ENCODE measurements around the gene NFU1. TPM values are rescaled to one million over a fixed set of nuclear protein-coding genes. Genes with fewer than 3 reads are reported as not detected.
A peak's percentile ranks its signal among the peaks of the same experiment; 100 is the strongest.

NFU1 gene
- polyA plus RNA-seq, 6 donors from 2014 or later: 107 to 152 (median 127) TPM

GRCh38 chr2:69395866-69396265, 41.4 kb downstream of the NFU1 start:
- H3K4me1 Mint-ChIP-seq: no peaks in the 10 kb centered on the region
- ATAC-seq (ENCODE audit: low read depth in 2 of 2): no peak

GRCh38 chr2:69393963-69394362, 43.3 kb downstream of the NFU1 start:
- ATAC-seq (ENCODE audit: low read depth in 2 of 2) (no peak), DNase-seq (no peak)
- H3K36me3 Mint-ChIP-seq: peaks cover 5 to 12% of the 10 kb centered on the region in 2 donors
- no peaks in the 10 kb centered on the region for H3K4me1 Mint-ChIP-seq
- H3K4me3 Mint-ChIP-seq: no peak overlapping the region
- no peaks in the 10 kb centered on the region for H3K9me3 Mint-ChIP-seq
- H3K27ac Mint-ChIP-seq: peak overlapping the region in 1 of 6 donors; percentile 47
- no peaks in the 10 kb centered on the region for H3K27me3 Mint-ChIP-seq

More at GRCh38 chr2:69395866-69396265, 41.4 kb downstream of the NFU1 start:
- H3K36me3 Mint-ChIP-seq: peaks cover 12 to 14% of the 10 kb centered on the region in 2 donors
- H3K27me3 Mint-ChIP-seq: no peaks in the 10 kb centered on the region
- H3K27ac Mint-ChIP-seq: no peak overlapping the region
- H3K9me3 Mint-ChIP-seq: no peaks in the 10 kb centered on the region
- no peak for DNase-seq
- no peak overlapping the region for H3K4me3 Mint-ChIP-seq

GRCh38 chr2:69390471-69390870, 46.8 kb downstream of the NFU1 start:
- H3K9me3 Mint-ChIP-seq: no peaks in the 10 kb centered on the region
- H3K4me3 Mint-ChIP-seq: peak overlapping the region in 1 of 8 donors; percentile 56
- ATAC-seq (ENCODE audit: low read depth in 2 of 2) (no peak), DNase-seq (no peak)
- H3K36me3 Mint-ChIP-seq: peaks cover 5 to 12% of the 10 kb centered on the region in 2 donors
- no peaks in the 10 kb centered on the region for H3K27me3 Mint-ChIP-seq
- H3K27ac Mint-ChIP-seq: peak overlapping the region in 1 of 6 donors; percentile 12
- peaks cover 17 to 18% (median 18%) of the 10 kb centered on the region in 3 donors for H3K4me1 Mint-ChIP-seq

- H3K27ac Mint-ChIP-seq: no peak overlapping the region
- DNase-seq: no peak
- H3K36me3 Mint-ChIP-seq: peaks cover 5 to 12% of the 10 kb centered on the region in 2 donors
- H3K4me3 Mint-ChIP-seq: no peak overlapping the region
- ATAC-seq (ENCODE audit: low read depth in 2 of 2): no peak
- H3K27me3 Mint-ChIP-seq: no peaks in the 10 kb centered on the region
- peaks cover 17 to 18% (median 18%) of the 10 kb centered on the region in 3 donors for H3K4me1 Mint-ChIP-seq
- no peaks in the 10 kb centered on the region for H3K9me3 Mint-ChIP-seq
These were observed 47.2 kb downstream of the NFU1 start for GRCh38 chr2:69390001-69390400.

- peak overlapping the region in 1 of 8 donors; percentile 86 for H3K4me3 Mint-ChIP-seq
- ATAC-seq (ENCODE audit: low read depth in 2 of 2): no peak
- peaks cover 17 to 18% (median 18%) of the 10 kb centered on the region in 3 donors for H3K4me1 Mint-ChIP-seq
- H3K36me3 Mint-ChIP-seq: peaks cover 0 to 5% of the 10 kb centered on the region in 2 donors
- DNase-seq: no peak
- H3K27ac Mint-ChIP-seq: peak overlapping the region in 1 of 6 donors; percentile 58
- H3K9me3 Mint-ChIP-seq: no peaks in the 10 kb centered on the region
- H3K27me3 Mint-ChIP-seq: no peaks in the 10 kb centered on the region
These were observed 48.0 kb downstream of the NFU1 start for GRCh38 chr2:69389271-69389670.

GRCh38 chr2:69387770-69388481, 49.3 kb downstream of the NFU1 start:
- no peak for DNase-seq

GRCh38 chr2:69386789-69387734, 50.2 kb downstream of the NFU1 start, which contains the start of gene GFPT1:
GFPT1 (minus strand) TSS chr2:69387227; CDS start chr2:69387071, 156 bp downstream.
- no peaks in the 10 kb centered on the region for H3K9me3 Mint-ChIP-seq
- peak within 1 kb of the TSS; percentile 85 to 95 (median 90) for H3K4me3 Mint-ChIP-seq
- H3K4me1 Mint-ChIP-seq: peaks cover 24 to 28% (median 27%) of the 10 kb centered on the region in 3 donors
- DNase-seq (peak; percentile 90), ATAC-seq (ENCODE audit: low read depth in 2 of 2) (peak; percentile 95)
- peak within 1 kb of the TSS; percentile 81 to 95 (median 92) for H3K27ac Mint-ChIP-seq
- peaks cover 0 to 6% of the 10 kb centered on the region in 2 donors for H3K36me3 Mint-ChIP-seq
- no peaks in the 10 kb centered on the region for H3K27me3 Mint-ChIP-seq

More at GRCh38 chr2:69387770-69388481, 49.3 kb downstream of the NFU1 start:
- Mint-ChIP-seq H3K27me3 (no peaks in the 10 kb centered on the region), H3K4me3 (peak overlapping the region; percentile 85 to 95 (median 90)), H3K9me3 (no peaks in the 10 kb centered on the region), H3K36me3 (no peaks in the 10 kb centered on the region), H3K4me1 (peaks cover 18 to 20% (median 18%) of the 10 kb centered on the region in 3 donors), H3K27ac (peak overlapping the region in 4 of 6 donors; percentile 27 to 95 (median 88))
- ATAC-seq (ENCODE audit: low read depth in 2 of 2): no peak

- Mint-ChIP-seq H3K27ac (peak overlapping the region; percentile 74 to 94 (median 84)), H3K36me3 (peaks cover 0 to 7% of the 10 kb centered on the region in 2 donors), H3K4me1 (peaks cover 28 to 31% (median 30%) of the 10 kb centered on the region in 3 donors), H3K9me3 (no peaks in the 10 kb centered on the region), H3K27me3 (no peaks in the 10 kb centered on the region), H3K4me3 (peak overlapping the region; percentile 85 to 94 (median 89))
- DNase-seq: no peak
- ATAC-seq (ENCODE audit: low read depth in 2 of 2): peak in 1 of 2 donors; percentile 1
These were observed 50.9 kb downstream of the NFU1 start for GRCh38 chr2:69386360-69386759.

GRCh38 chr2:69385443-69386151, 51.6 kb downstream of the NFU1 start:
- H3K27ac Mint-ChIP-seq: peak overlapping the region in 3 of 6 donors; percentile 59 to 67 (median 61)
- DNase-seq: no peak

GRCh38 chr2:69384618-69385081, 52.6 kb downstream of the NFU1 start:
- Mint-ChIP-seq H3K27me3 (no peaks in the 10 kb centered on the region), H3K4me1 (peaks cover 36 to 40% (median 39%) of the 10 kb centered on the region in 3 donors), H3K36me3 (peaks cover 0 to 7% of the 10 kb centered on the region in 2 donors), H3K27ac (no peak overlapping the region), H3K4me3 (no peak overlapping the region), H3K9me3 (no peaks in the 10 kb centered on the region)
- no peak for ATAC-seq (ENCODE audit: low read depth in 2 of 2)
- no peak for DNase-seq

More at GRCh38 chr2:69385443-69386151, 51.6 kb downstream of the NFU1 start:
- Mint-ChIP-seq H3K4me1 (peaks cover 33 to 38% (median 36%) of the 10 kb centered on the region in 3 donors), H3K4me3 (peak overlapping the region; percentile 50 to 94 (median 88)), H3K9me3 (no peaks in the 10 kb centered on the region), H3K27me3 (no peaks in the 10 kb centered on the region), H3K36me3 (peaks cover 0 to 7% of the 10 kb centered on the region in 2 donors)
- no peak for ATAC-seq (ENCODE audit: low read depth in 2 of 2)

GRCh38 chr2:69383176-69383812, 53.9 kb downstream of the NFU1 start:
- Mint-ChIP-seq H3K27ac (no peak overlapping the region), H3K4me1 (peaks cover 36 to 41% (median 40%) of the 10 kb centered on the region in 3 donors), H3K4me3 (no peak overlapping the region), H3K27me3 (no peaks in the 10 kb centered on the region), H3K36me3 (peaks cover 0 to 7% of the 10 kb centered on the region in 2 donors), H3K9me3 (no peaks in the 10 kb centered on the region)
- DNase-seq (no peak), ATAC-seq (ENCODE audit: low read depth in 2 of 2) (no peak)

GRCh38 chr2:69382547-69382946, 54.7 kb downstream of the NFU1 start:
- H3K4me1 Mint-ChIP-seq: peaks cover 29 to 36% (median 35%) of the 10 kb centered on the region in 3 donors
- no peaks in the 10 kb centered on the region for H3K9me3 Mint-ChIP-seq
- H3K27me3 Mint-ChIP-seq: no peaks in the 10 kb centered on the region
- DNase-seq (no peak), ATAC-seq (ENCODE audit: low read depth in 2 of 2) (no peak)
- H3K4me3 Mint-ChIP-seq: no peak overlapping the region
- peaks cover 0 to 7% of the 10 kb centered on the region in 2 donors for H3K36me3 Mint-ChIP-seq
- H3K27ac Mint-ChIP-seq: peak overlapping the region in 1 of 6 donors; percentile 6

All from naive B cell (primary cell).